Mesenteric fat pad (tissue), 1 donor: ENCODE measurements around the gene BABAM2. TPM values are rescaled to one million over a fixed set of nuclear protein-coding genes. Genes with fewer than 3 reads are reported as not detected.
"Not testable (repeated sequence)": the region's sequence is repeated elsewhere in the genome, so short reads cannot be mapped to it uniquely, and the experiment has no call there.

ENCODE experiments used
- DNase-seq: peaks from one replicate; pipeline ENCODE4 v3.0.0-alpha.2; 2020; ENCODE audit warnings: low spot score
- total RNA-seq: library from RNA; stranded (reverse); fragmentation: NEBNext Ultra II Directional; extraction: Animal tissue kit (Norgen Biotek cat#: 25700); gene quantifications from one replicate; pipeline ENCODE4 v1.2.1, GENCODE V29; 2021
- donor health status: DM: yes; HTN: yes; CAD: no.

Gene BABAM2
- total RNA-seq, 1 donor from 2014 or later = 36.0 TPM

DNA sequence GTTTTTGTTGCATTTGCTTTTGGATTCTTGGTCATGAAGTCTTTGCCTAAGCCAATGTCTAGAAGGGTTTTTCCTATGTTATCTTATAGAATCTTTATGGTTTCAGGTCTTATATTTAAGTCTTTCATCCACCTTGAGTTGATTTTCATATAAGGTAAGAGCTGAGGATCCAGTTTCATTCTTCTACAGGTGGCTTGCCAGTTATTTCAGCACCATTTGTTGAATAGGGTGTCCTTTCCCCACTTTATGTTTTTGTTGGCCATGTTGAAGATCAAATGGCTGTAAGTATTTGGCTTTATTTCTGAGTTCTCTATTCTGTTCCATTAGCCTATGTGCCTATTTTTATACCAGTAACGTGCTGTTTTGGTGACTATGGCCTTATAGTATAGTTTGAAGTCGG lies 129.0 kb downstream of the BABAM2 start:
- DNase-seq = not testable (repeated sequence)

DNA sequence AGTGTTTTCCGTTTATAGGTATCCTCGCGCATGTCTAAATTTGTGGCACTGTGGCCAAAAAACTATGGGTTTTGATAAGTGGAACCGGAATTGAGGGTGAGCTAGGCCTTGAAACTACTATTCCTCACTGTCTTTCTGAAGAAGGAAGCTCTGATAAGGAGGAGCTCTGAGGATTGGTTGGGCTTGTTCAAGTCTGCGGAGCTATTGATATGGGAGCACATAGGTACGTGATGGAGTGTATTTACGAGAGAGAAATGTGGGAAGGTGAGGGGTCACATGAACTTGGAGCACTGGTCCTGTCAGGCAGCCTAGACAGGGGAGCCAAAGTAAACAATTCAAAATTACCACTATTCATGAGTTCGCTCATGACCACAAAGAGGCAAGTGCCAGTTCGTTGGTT lies 131.4 kb downstream of the BABAM2 start:
- no peak for DNase-seq

DNA sequence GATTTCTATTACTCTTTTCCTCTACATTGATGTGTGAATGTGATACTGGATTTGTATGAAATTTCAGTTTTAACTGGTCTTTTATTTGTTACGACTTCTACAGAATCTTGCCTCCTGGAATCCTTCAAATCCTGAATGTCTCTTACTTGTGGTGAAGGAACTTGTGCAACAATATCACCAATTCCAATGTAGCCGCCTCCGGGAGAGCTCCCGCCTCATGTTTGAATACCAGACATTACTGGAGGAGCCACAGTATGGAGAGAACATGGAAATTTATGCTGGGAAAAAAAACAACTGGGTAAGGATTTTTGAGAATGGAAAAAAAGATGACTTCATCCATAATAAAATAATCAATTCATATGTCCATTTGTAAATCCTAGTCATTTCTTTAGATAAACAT lies 134.6 kb downstream of the BABAM2 start:
- no peak for DNase-seq

DNA sequence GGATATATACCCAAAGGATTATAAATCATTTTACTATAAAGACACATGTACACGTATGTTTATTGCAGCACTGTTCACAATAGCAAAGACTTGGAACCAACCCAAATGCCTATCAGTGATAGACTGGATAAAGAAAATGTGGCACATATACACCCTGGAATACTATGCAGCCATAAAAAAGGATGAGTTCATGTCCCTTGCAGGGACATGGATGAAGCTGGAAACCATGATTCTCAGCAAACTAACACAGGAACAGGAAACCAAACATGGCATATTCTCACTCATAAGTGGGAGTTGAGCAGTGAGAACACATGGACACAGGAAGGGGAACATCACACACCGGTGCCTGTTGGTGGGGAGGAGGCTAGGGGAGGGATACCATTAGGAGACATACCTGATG lies 135.7 kb downstream of the BABAM2 start:
- DNase-seq = not testable (repeated sequence)

DNA sequence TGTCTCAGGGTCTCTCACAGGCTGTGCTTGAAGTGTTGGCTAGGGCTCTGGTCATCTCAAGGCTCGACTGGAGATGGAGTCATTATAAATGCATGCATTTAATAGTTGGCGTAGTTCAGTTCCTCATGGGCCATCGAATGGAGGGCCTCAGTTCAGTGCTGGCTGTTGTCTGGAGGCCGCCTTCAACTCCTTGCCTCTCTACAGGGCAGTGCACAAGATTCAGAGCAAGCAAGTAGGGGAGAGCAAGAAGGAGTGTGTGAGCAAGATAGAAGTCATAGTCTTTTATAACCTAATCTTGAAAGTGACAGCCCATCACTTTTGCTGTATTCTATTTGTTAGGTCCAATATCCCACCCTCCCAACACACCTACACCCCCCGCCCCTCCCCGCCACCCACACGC lies 137.5 kb downstream of the BABAM2 start:
- DNase-seq = no peak

DNA sequence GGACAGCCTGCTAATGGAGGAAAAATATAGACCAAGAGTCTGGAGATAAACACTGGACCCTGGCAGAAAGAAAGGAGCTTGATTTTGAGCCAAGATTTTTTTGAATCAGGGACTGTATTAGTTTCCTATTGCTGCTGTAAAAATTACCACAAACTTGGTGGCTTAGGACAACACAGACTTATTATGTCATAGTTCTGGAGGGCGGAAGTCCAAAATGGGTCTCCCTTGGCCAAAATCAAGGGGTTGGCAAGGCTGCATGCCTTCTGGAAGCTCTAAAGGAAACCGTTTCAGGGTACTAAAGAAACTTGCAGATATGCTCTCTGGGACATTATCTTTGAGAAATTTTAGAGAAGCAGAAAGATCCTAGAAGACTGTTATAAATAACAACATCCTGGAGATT lies 140.1 kb downstream of the BABAM2 start:
- DNase-seq = no peak

DNA sequence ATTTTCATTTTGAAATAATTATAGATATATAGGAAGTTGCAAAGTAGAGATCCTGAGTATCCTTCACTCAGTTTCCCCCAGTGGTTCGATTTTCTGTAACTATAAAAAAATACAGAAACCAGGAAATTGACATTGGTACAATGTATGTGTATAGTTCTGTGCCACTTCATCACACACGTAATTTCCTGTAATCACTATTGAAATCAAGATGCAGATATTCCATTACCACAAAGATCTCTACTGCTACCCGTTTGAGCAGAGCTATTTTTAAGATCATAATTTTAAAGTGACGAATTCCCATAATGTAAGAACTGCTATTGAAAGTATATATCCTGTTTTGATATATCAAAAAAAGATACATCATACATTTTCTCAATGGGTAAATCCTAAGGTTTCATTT lies 142.3 kb downstream of the BABAM2 start:
- no peak for DNase-seq

DNA sequence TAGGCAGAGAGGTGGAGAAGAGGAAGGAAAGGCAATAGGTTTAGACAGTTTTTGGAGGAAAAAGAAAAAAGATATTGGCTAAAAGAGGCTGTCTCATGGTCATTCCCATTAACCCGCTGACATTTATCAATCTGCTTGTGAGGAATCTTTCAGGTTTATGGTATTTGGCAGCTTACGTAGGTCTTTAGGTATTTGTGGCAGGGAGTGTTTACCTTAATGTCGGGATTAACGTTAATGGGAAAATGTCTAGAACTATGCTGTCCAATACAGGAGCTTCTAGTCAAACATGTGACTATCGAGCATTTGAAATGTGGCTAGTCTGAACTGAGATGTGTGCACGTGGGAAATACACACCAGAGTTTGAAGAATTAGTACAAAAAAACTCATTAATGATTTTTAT lies 144.2 kb downstream of the BABAM2 start:
- DNase-seq = no peak

DNA sequence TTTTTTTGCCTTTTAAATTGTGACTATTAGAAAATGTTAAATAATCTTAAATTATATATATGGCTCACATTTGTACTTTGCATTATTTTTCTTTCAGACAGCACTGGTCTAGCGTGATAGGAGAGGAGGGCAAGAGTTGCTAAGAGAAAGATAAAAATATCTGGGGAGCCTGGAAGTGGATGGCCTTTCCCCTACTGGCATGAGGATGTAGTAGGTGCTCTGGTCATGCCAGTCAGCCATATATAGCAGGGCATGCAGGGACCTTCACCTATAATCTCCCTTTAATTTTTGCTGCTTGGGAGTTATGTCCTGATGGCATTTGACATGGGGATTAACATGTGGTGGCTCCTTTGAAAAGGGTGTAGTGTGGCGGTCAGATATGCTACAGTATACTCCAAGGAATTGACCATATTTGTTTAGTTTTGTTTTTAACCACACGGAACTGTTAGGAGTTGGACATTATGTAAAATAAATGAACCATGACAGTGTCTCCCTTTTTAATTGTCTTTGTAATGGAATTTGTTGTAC lies 144.7 kb downstream of the BABAM2 start:
- no peak for DNase-seq

DNA sequence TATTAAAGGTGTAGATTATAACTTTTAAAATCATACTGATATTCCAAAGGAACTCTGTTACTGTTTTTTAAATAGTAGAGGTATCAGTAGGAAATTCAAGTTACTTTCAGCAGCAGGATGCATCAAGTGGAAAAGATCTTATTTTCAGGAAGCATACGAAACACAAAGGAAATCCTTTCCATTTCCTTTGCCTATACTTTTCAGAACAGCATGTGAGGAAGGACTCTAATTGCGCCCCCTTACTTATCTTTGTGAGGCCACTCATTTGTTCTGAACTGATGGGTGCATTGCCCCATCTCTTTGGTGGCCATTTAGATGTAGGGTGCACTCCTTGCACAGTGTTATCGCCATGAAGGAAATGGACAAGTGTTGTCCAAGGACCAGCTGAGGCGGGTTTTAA lies 145.3 kb downstream of the BABAM2 start:
- no peak for DNase-seq

DNA sequence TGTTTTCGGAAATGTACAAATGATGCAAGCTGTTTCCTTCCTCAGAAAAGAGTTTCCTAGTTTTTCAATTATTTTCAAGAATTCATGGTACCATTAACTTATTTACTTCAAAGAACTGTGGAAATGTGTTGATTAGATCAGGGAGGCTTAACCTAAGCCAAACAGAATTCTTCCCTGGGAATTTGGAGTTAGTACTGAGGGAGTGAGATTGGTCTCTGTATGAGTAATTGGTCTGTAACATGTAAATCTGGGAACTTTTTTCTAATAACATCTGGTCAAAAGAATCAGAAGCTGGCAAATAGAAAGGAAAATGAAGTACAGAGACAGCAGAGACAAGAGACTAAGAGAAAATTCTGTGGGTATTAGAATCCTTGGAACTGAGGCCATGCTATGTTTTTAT lies 145.8 kb downstream of the BABAM2 start:
- DNase-seq = no peak

DNA sequence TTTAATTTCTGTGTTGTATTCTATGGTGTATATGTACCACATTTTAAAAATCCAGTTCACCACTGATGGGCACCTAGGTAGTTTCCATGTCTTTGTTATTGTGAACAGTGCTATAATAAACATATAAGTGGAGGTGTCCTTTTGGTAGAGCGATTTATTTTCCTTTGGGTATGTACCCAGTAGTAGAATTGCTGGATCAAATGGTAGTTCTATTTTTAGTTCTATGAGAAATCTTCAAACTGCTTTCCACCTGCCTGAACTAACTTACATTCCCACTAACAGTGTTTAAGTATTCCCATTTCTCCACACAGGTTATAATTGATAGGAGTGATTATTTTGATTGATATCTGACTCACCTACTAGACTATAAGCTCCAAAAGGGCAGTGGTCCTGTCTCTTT lies 148.2 kb downstream of the BABAM2 start:
- no peak for DNase-seq

DNA sequence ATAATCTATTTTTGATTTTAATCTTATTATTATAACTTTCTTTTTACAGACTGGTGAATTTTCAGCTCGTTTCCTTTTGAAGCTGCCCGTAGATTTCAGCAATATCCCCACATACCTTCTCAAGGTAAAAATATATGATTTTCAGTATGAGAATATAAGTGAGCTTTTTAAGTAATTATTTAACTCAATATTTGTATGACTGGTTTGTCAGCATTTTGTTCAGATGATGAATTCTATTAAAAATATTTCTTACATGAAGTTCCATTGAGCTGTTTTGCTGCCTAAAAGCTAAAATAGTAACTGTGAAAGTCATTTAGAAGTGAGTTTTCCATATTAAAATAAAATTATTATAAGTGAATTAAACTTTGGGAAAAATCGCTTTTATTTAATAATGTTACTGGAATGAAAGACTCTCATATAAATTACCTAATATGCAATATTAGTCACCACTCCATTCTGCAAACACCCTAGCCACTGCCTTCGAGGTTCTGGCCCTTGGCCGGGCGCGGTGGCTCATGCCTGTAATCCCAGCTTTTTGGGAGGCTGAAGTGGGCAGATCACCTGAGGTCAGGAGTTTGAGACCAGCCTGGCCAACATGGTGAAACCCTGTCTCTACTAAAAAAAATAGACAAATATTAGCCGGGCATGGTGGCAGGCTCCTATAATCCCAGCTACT lies 155.3 kb downstream of the BABAM2 start:
- no peak for DNase-seq

DNA sequence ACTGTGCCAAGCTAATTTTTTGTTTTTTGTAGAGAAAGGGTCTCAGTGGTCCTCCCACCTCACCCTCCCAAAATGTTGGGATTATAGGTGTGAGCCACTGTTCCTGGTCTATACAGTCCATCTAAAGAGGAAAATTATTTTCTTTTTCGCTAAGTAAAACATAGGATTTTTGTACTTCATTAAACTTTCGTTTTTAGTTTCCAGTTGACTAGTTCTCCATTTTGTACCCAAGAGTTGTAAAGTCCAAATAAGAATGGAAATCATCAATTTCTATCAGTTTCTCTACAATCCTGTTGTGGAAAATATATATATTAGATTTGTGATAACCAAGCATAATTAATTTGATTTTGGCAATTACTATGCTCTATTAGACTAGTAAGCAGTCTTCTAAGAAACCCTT lies 156.4 kb downstream of the BABAM2 start:
- no peak for DNase-seq

DNA sequence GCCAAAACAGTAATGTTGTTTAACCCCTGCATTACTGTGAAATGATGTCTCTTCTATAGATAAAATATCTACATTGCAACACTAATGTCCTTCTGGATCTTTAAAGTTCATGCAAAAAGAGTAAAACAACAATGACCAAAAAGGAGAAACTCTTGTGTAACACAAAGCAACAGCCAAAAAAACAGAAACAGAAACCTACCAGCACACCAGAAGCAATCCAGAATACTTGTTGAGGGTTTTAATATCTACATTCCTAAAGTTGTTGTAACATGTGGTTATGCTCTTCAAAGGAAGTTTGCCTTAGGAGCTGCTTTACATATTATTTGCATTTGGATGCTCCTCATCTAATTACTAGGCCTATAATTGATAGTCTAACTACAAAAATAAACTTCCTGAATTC lies 157.2 kb downstream of the BABAM2 start:
- DNase-seq = no peak

DNA sequence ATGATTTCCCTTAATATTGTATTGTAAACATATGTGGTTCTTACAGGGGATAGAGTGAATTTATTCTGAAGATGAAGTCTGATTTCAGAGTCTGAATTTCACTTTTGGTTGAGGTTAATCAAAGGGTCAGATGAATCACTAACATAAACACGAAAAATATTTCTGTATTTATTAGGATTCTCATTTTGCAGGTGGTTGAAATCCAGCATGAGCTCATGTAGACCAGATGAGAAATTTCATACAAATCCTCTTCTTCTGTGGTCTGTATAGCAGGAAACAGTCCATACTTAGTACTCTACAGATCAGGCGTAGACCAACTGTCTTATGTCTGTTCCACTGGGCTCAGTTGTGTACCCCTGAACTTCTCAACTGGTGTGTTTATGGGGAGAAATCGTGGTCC lies 157.8 kb downstream of the BABAM2 start:
- no peak for DNase-seq

DNA sequence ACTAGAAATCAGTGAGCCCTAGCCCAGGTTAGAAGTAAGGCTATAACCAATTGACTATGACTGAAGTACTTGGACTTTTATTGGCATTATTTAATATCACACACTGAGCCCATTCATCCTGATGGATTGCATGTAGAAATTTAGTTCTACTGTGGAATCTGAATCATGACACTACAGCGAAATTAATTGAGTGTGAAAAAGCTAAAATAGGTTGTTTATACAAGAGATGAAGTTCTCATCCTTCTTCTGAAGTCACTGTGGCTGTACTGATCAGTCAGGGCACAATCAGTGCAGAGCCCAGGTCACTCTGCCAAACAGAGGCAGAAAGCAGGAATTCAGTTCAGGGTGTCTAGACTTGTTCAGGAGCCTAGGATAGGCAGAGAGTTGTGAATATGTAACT lies 158.9 kb downstream of the BABAM2 start:
- DNase-seq = no peak

DNA sequence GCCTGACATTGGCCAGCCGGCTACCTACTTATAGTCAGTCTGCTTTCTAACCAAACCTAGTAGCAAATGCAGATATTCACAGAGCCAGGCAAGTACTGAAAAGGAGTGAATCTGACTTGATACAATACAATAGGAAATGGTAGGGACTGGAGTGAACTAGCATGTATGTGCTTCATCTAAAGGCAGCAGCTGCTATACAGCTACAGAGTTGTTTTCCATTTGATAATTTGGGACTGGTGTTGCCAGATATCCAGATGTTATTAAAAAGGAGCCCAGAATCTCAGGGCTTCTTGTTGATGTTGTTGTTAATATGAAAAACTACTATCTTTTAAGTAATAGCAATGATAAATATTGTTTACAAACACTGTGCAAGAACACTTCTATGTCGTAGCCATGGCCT lies 159.4 kb downstream of the BABAM2 start:
- DNase-seq = no peak

DNA sequence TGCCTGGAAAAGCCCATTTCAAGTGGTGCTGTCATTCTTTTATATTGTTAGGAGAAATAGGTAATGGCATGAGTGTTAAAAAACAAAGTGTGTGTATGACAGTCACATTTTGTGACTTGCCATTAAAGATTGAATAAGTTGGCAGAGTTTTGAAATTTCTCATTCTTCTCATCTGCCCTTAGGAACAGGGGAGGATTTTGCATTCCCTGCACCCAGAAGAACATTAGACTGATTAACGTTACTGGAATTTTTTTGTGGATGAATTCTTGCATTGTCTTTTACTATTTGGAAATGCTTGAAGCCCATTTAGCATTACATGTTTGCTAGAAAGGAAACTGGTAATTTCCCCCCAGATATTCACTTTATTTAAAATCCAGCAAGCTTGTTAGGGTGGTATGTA lies 162.2 kb downstream of the BABAM2 start:
- DNase-seq = no peak

DNA sequence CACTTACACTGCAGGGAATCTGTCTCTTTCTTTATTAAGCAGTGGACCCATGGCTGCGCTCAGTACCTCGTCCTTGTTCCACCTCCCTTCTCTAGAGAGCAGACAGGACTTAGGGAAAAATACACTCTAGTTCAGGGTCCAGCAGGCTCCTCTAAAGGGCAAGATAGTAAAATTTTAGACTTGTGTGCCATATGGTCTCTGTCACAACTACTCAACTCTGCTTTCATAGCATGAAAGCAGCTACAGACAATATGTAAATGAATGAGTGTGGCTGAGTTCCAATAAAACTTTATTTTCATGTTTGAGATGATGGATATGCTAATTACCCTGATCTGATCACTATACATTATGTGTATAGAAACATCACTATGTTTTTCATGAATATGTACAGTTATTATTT lies 163.1 kb downstream of the BABAM2 start:
- DNase-seq = no peak

DNA sequence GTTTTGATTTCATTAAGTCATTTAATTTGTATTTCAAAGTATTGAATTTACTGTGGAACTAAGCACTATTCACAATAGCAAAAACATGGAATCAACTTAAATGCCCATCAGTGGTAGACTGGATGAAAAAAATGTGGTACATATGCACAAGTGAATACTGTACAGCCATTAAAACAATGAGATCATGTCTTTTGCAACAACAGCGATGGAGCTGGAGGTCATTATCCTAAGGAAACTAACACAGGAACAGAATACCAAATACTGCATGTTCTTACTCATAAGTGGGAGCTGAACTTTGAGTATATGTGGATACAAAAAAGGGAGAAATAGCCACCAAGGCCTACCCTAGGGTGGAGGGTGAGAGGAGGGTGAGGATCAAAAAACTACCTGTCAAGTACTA lies 164.4 kb downstream of the BABAM2 start:
- DNase-seq = no peak

DNA sequence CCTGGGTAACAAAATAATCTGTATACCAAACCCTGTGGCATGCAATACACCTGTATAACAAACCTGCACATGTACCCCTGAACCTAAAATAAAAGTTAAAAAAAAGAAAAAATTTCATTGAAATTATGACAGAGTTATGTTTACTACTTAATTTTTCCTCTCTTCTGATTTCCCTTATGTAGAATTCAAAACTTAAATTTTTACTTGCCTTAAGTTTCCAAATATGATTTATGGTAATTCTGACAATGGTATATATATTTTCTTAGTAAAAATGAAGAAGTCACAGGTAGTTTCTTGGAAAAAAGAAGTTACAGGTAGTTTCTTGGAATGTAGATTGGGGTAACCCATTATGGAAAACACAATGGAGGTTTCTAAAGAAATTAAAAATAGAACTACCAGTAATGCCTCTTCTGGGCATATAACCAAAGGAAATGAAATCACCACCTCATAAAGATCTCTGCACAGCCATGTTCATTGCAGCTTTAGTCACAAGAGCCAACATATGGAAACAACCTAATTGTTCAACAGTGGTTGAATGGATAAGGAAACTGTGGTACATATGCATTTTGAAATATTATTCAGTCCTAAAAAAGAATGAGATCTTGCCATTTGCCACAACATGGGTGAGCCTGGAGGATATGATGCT lies 164.9 kb downstream of the BABAM2 start:
- DNase-seq = no peak

DNA sequence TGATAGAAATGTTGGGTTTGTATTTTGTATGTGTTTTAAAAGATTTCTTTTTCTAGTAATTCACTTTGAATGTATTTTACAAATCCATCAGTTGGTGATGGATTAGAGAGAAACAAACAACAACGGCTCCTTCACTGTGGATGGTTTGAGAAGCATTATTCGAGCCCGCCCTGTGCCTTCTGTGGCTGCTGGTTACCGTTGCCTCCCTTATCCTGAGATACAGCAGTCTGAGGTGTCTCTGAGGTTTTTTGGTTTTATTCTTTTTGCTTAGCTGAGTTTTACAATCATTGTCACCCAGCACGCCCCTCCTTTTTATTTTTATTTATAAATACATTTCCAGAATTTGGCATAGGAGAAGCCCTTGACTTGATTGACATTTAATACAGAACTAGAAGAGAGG lies 168.3 kb downstream of the BABAM2 start:
- no peak for DNase-seq
